AG09319 (cell line): ENCODE results near the gene GRK4.

ENCODE experiments used
- DNase-seq: peaks from one replicate; pipeline ENCODE4 v3.0.0-alpha.2; 2010; ENCODE audit warnings: low read depth; ENCODE audit errors: extremely low read depth
- TF ChIP-seq, protein P1 (sequence below): IDR thresholded peaks from 2 replicates; pipeline ENCODE4 v1.5.1; 2011; ENCODE audit warnings: low read depth, mild to moderate bottlenecking, inconsistent platforms, low read length, moderate library complexity

GRK4 gene

DNA sequence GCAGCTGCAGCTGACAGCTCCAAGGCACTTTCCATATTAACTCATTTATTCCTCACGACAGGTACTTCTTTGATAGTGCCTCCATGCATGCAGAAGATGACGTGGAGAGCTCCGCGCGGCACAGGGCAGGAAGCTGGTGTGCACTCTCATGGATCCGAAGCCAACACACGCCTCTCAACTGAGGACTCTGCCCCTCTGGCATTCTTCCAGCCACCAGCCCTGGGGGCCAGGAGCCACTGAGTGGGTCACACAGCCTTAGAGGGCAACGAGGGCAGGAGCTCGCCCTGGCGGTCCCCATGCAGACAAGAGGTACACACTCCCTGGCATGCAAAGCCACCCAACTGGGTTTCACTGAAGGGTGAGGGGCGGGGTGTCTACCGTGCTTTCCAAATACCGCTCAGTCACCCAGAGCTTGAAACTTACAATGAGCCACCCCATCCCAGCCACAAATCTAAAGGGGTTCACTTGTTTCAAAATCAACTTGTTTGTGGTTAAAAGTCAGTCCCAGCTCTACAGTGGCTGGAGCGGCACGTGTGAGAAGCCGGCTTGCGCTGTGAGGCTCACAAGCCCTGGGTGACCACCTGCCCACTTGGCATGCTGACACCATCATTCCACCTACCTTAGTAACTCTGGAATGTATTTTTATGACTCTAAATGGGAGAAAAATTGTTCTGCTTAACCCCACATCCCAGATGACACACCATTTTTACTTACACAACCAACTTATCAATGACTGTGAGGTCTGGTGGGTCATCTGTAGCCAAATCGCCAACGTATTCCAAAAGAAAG is 16.4 kb upstream of the GRK4 start:
- TF ChIP-seq, protein P1, sequence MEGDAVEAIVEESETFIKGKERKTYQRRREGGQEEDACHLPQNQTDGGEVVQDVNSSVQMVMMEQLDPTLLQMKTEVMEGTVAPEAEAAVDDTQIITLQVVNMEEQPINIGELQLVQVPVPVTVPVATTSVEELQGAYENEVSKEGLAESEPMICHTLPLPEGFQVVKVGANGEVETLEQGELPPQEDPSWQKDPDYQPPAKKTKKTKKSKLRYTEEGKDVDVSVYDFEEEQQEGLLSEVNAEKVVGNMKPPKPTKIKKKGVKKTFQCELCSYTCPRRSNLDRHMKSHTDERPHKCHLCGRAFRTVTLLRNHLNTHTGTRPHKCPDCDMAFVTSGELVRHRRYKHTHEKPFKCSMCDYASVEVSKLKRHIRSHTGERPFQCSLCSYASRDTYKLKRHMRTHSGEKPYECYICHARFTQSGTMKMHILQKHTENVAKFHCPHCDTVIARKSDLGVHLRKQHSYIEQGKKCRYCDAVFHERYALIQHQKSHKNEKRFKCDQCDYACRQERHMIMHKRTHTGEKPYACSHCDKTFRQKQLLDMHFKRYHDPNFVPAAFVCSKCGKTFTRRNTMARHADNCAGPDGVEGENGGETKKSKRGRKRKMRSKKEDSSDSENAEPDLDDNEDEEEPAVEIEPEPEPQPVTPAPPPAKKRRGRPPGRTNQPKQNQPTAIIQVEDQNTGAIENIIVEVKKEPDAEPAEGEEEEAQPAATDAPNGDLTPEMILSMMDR: no peak
- DNase-seq: no peak

GRCh38 chr4:2947926-2948325 is 15.4 kb upstream of the GRK4 start:
- TF ChIP-seq, protein P1: no peak

GRCh38 chr4:2948895-2949781 is 14.2 kb upstream of the GRK4 start:
- DNase-seq: no peak
- TF ChIP-seq, protein P1: peak; percentile 43

More at GRCh38 chr4:2947926-2948325, 15.4 kb upstream of the GRK4 start:
- no peak for DNase-seq

DNA sequence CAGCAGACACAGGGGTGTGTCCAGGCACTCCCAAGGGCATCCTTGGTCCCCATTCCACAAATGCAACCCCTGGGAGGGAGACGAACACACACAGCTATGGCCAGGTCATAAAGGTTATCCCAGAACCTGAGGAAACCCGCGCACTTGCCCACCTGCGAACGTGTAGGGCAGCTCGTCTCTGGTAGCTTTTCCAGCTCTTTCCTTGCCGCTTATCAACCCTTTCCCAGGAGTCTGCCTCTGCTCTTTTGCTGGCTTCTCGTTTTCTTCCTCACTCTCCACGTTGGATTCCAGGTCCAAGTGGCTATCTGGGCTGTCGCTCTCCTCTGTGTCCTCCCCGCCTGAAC is 13.6 kb upstream of the GRK4 start:
- no peak for DNase-seq
- TF ChIP-seq, protein P1: no peak

DNA sequence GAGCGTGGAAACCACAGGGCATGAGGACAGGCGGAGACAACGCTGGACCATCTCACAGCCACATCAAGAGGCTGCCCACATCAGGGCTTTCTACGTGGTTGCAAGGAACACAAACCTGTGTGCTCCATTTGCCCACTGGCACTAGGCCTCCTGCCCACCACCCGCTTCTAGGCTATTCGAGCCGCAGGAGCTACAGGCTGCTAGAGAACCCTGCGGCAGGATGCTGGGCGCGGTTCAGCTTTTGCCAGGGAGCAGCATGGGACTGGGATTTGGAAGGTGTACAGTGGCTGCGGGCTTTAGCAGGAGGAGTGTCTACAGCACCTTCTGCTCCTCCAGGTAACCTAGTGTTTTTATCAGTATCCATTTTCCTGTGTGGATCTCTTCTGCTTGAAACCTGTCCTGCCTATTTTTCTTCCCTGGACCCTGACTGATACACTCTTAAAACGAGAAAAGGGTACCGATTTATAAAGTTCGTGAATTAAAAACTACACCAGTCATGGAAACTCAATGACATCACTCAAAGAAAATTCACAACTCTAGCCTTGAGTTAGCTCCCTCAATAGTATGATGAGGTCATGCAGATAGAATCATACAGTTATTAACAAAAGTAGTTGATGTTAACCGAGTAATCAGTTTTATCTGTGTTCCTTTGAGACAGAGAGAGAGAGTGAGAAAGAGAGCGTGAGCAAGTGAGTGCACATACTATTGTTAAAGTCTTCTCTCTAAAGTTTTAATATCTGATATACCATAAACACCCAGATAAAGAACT is 13.0 kb upstream of the GRK4 start:
- TF ChIP-seq, protein P1: no peak

GRCh38 chr4:2953496-2953895 is 9.9 kb upstream of the GRK4 start:
- no peak for DNase-seq
- TF ChIP-seq, protein P1: no peak

More for the DNA sequence above, 13.0 kb upstream of the GRK4 start:
- no peak for DNase-seq
